ENCODE measurements around the gene PITPNC1. TPM values are rescaled to one million over a fixed set of nuclear protein-coding genes. Genes with fewer than 3 reads are reported as not detected.

The PITPNC1 gene
- total and polyA plus RNA-seq, 4 donors: 8.0 to 21.1 (median 15.2) TPM

DNA sequence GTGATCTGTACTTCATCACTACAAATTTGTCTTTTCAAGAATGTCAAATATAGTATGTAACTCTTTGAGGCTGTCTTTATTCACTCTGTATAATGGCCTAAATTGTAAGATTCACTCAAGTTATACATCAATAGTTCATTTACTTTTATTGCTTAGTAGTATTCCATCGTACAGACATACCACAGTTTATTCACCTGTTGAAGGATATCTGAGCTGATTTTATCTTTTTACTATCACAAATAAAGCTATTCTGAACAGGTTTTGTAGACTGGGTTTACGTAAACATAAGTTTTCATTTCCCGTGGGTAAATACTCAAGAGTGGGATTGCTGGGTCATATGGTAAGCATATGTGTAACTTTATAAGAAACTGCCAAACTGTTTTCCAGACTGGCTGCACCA is 29.3 kb upstream of the PITPNC1 start:
- Histone ChIP-seq H3K27me3 (ENCODE audit: control insufficient read depth in 3 of 3, insufficient read depth in 3 of 3, low read length in 2 of 3) (no peaks in the 10 kb centered on the region), H3K36me3 (ENCODE audit: control insufficient read depth in 4 of 4, insufficient read depth in 4 of 4, low read length in 4 of 4) (peaks cover 17 to 53% (median 24%) of the 10 kb centered on the region in 4 donors), H3K4me3 (no peak overlapping the region), H3K9me3 (ENCODE audit: control insufficient read depth in 4 of 4, insufficient read depth in 3 of 4, low read length in 3 of 4) (no peaks in the 10 kb centered on the region), H3K4me1 (ENCODE audit: control insufficient read depth in 5 of 5, insufficient read depth in 5 of 5, low read length in 5 of 5) (peaks cover 0 to 2% (median 0%) of the 10 kb centered on the region in 5 donors), H3K27ac (ENCODE audit: low read depth in 1 of 2, low read length in 1 of 2) (no peak overlapping the region), H3K9ac (ENCODE audit: insufficient read depth in 1 of 2, low read length in 2 of 2) (no peak overlapping the region)
- ATAC-seq (ENCODE audit: insufficient read depth, low FRiP score) (no peak), DNase-seq (no peak)
- TF ChIP-seq, protein P1, sequence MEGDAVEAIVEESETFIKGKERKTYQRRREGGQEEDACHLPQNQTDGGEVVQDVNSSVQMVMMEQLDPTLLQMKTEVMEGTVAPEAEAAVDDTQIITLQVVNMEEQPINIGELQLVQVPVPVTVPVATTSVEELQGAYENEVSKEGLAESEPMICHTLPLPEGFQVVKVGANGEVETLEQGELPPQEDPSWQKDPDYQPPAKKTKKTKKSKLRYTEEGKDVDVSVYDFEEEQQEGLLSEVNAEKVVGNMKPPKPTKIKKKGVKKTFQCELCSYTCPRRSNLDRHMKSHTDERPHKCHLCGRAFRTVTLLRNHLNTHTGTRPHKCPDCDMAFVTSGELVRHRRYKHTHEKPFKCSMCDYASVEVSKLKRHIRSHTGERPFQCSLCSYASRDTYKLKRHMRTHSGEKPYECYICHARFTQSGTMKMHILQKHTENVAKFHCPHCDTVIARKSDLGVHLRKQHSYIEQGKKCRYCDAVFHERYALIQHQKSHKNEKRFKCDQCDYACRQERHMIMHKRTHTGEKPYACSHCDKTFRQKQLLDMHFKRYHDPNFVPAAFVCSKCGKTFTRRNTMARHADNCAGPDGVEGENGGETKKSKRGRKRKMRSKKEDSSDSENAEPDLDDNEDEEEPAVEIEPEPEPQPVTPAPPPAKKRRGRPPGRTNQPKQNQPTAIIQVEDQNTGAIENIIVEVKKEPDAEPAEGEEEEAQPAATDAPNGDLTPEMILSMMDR (IDR thresholded peaks at IDR 0.05; ENCODE audit: control extremely low read depth, extremely low read depth): no peak
- 97 to 100% methylated on average over 3 of the region's 3 CpGs for WGBS, 2 donors

DNA sequence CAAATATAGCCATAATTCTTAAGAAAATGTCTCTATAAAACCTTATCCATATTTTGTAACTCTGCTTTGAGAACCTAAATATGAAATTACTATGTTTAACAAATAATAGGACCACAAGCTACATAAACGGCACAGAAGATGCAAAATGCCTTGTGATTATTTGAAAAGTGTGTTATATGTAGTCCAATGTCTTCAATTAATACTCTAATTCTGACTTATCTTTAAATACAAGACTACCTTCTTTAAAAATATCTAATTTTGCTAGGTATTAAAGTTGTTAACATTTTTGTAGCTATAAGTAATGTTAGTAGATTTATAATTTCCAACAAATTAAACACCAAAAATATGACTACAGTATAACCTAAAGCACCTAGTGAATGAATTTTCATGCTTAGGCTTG is 27.7 kb upstream of the PITPNC1 start:
- Histone ChIP-seq H3K4me3 (no peak overlapping the region), H3K27me3 (ENCODE audit: control insufficient read depth in 3 of 3, insufficient read depth in 3 of 3, low read length in 2 of 3) (no peaks in the 10 kb centered on the region), H3K9me3 (ENCODE audit: control insufficient read depth in 4 of 4, insufficient read depth in 3 of 4, low read length in 3 of 4) (no peaks in the 10 kb centered on the region), H3K4me1 (ENCODE audit: control insufficient read depth in 5 of 5, insufficient read depth in 5 of 5, low read length in 5 of 5) (peaks cover 0 to 5% (median 0%) of the 10 kb centered on the region in 5 donors), H3K27ac (ENCODE audit: low read depth in 1 of 2, low read length in 1 of 2) (no peak overlapping the region), H3K36me3 (ENCODE audit: control insufficient read depth in 4 of 4, insufficient read depth in 4 of 4, low read length in 4 of 4) (peaks cover 17 to 45% (median 23%) of the 10 kb centered on the region in 4 donors), H3K9ac (ENCODE audit: insufficient read depth in 1 of 2, low read length in 2 of 2) (no peak overlapping the region)
- TF ChIP-seq, protein P1 (IDR thresholded peaks at IDR 0.05; ENCODE audit: control extremely low read depth, extremely low read depth): no peak
- DNase-seq (no peak), ATAC-seq (ENCODE audit: insufficient read depth, low FRiP score) (no peak)
- 94 to 98% methylated on average over 1 of the region's 1 CpG for WGBS, 2 donors

DNA sequence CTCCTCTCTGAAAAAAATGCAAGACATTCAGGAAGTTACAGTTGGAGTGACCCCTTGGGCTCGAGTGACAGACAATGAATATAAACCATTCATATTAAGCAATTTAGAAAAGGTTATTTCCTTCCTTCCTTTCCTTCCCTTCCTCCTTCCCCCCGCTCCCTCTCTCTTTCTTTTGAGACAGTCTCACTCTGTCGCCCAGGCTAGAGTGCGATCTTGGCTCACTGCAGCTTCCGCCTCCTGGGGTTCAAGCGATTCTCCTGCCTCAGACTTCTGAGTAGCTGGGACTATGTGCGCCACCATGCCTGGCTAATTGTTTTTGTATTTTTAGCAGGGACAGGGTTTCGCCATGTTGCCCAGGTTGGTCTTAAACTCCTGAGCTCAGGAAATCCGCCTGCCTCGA is 23.9 kb upstream of the PITPNC1 start:
- ATAC-seq (ENCODE audit: insufficient read depth, low FRiP score) (no peak), DNase-seq (no peak)
- Histone ChIP-seq H3K27ac (ENCODE audit: low read depth in 1 of 2, low read length in 1 of 2) (no peak overlapping the region), H3K4me1 (ENCODE audit: control insufficient read depth in 5 of 5, insufficient read depth in 5 of 5, low read length in 5 of 5) (peaks cover 0 to 10% (median 4%) of the 10 kb centered on the region in 5 donors), H3K9ac (ENCODE audit: insufficient read depth in 1 of 2, low read length in 2 of 2) (no peak overlapping the region), H3K4me3 (no peak overlapping the region), H3K36me3 (ENCODE audit: control insufficient read depth in 4 of 4, insufficient read depth in 4 of 4, low read length in 4 of 4) (peaks cover 16 to 46% (median 29%) of the 10 kb centered on the region in 4 donors), H3K9me3 (ENCODE audit: control insufficient read depth in 4 of 4, insufficient read depth in 3 of 4, low read length in 3 of 4) (no peaks in the 10 kb centered on the region), H3K27me3 (ENCODE audit: control insufficient read depth in 3 of 3, insufficient read depth in 3 of 3, low read length in 2 of 3) (no peaks in the 10 kb centered on the region)
- WGBS, 2 donors: 57 to 71% methylated on average over 9 to 10 of the region's 10 CpGs
- TF ChIP-seq, protein P1 (IDR thresholded peaks at IDR 0.05; ENCODE audit: control extremely low read depth, extremely low read depth): no peak

Data from lung (tissue), 12 donors.